GM18870 (cell line): ENCODE results near the gene TMEM244.
"Not testable (repeated sequence)": the region's sequence is repeated elsewhere in the genome, so short reads cannot be mapped to it uniquely, and the experiment has no call there.

ENCODE experiments used
- ATAC-seq: cut with Tn5 transposase; IDR thresholded peaks from one replicate; pipeline ENCODE4 v1.9.1; 2021; ENCODE audit warnings: moderate library complexity; ENCODE audit not compliant: unreplicated experiment

Gene TMEM244

GRCh38 chr6:129817332-129817731 is 43.8 kb downstream of the TMEM244 start:
- no peak for ATAC-seq

DNA sequence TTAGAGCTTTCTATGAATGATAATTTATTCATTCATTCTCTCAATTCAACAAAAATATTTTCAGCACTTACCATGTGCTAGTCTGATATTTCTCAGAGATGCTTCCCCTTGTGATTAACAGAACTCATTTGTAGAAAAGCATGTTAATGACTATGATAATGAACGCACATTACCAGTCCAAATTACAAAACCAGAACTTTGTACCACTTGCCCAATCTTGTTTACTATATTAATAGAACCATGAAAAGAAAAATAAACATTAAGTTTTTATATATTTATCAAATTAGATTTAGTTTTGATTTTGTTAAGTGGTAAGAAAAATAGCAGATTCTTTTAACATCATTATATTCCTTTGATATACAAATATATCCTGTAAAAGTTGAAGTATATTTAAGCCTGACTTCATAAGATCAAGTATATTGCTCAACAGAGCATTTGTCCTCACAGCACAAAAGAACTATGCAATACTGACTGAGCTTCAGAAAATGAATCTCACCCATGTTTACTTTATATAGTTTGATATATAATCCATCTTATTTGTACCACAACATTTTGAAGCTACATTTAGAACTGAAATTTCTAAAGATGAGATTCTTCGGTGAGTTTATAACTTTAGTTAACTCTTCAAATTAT is 48.9 kb downstream of the TMEM244 start:
- no peak for ATAC-seq

DNA sequence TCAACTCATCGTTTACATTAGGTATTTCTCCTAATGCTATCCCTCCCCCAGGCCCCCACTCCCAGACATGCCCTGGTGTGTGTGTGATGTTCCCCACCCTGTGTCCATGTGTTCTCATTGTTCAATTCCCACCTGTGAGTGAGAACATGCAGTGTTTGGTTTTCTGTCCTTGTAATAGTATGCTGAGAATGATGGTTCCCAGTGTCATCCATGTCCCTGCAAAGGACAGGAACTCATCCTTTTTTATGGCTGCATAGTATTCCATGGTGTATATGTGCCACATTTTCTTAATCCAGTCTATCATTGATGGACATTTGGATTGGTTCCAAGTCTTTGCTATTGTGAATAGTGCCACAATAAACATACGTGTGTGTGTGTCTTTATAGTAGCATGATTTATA is 54.0 kb downstream of the TMEM244 start:
- not testable (repeated sequence) for ATAC-seq

DNA sequence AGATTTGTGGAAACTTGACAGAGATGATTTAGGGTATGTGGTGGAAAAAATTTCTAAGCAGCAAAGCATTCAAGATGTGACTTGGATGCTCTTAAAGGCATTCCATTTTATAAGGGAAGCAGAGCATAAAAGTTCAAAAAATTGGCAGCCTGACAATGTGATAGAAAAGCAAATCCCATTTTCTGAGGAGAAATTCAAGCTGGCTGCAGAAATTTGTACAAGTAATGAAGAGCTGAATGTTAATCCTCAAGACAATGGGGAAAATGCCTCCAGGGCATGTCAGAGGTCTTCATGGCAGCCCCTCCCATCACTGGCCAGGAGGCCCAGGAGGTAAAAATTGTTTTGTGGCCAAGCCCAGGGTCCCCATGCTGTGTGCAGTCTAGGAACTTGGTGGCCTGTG is 58.2 kb downstream of the TMEM244 start:
- not testable (repeated sequence) for ATAC-seq

DNA sequence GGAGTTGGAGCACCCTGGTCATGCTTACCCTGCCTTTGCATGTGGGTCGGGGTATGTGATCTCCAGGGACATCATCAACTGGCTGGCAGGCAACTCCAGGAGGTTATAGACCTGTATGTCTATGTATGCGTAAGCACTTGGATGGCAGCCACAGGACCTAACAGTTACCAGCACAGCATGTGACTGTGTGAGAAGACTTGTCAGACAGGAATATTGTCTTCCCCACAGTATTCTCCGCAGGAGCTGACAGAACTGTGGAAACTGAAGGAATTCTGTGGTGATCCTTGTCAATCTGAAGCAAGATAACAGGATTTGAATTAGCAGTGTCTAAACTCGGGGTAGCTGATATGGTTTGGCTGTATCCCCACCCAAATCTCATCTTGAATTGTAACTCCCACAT is 59.2 kb downstream of the TMEM244 start:
- ATAC-seq: no peak

DNA sequence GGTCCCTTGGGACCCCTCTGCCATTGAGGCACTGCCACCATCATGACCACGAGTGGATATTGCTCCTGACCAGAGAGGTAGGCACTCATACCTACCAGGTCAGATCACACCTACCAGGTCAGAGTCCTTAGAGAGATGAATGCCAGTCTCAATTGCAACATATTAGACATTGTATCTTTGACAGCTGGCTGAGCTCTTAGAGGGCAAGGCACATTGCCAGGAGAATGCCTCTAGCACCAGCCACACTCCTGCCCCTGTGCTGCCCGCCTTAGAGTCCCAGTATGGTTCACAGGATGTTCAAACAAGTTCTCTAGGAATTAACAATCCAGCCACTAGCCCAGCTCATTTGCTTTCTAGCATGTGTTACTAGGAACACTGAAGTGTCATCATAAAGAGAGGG is 65.9 kb downstream of the TMEM244 start:
- no peak for ATAC-seq

- ATAC-seq: no peak
Measured at GRCh38 chr6:129793447-129793846, 67.7 kb downstream of the TMEM244 start.

GRCh38 chr6:129792049-129792448 is 69.1 kb downstream of the TMEM244 start:
- ATAC-seq: no peak

- ATAC-seq: no peak
Measured at GRCh38 chr6:129790785-129791184, 70.3 kb downstream of the TMEM244 start.

DNA sequence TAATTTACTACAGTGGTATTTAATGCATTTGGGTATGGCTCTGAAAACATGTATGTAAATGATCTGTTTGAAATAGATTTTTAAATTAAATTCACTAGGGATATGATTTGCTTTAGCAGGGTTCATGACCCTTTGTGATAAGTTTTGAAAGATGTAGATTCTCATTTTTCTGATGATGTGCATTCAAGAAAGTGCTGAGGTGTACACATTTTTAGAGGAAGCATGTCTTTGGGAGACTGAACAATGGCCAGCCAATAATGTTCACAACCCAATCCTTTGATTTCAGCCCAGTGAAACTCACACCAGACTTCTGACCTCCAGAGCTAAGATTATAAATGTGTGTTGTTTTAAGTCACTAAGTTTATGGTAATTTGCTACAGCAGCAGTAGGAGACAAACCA is 71.1 kb downstream of the TMEM244 start:
- no peak for ATAC-seq

DNA sequence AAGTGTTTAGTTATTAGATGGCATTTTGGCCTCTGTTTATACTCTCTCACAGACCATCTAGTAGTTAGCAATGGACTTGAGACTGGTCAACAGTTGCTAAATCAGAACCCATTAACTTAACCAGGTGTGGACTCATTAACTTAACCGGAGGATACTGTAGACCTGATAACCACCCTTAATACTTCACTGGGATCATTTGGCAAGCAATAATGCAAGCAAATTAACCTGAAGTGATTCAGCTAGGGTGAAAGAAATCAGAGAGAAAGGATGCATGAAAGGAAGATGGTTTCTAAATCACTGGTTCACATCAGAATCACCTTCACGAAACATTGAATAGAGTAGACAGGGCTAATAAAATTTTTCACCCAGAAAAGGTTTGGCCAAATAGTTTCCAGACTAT is 73.3 kb downstream of the TMEM244 start:
- ATAC-seq: no peak

GRCh38 chr6:129786548-129786947 is 74.6 kb downstream of the TMEM244 start:
- no peak for ATAC-seq

DNA sequence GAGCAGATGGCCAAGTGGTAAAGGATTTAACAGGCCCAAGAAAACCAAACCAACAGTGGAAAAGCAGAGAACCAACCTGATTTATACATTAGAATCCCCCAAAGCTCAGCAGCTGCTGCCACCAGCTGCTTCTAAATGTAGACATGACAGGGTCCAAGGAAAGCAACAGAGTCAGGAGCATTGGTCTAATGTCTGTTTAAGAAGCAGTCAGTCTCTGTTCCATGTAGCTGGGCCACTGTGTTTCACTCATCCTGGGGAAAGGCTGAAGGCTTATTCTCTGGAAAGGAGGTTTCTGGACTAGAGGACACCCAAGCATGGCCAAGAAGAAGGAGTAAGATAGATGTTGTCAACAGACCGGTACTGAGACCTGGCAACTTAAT is 75.4 kb downstream of the TMEM244 start:
- no peak for ATAC-seq

DNA sequence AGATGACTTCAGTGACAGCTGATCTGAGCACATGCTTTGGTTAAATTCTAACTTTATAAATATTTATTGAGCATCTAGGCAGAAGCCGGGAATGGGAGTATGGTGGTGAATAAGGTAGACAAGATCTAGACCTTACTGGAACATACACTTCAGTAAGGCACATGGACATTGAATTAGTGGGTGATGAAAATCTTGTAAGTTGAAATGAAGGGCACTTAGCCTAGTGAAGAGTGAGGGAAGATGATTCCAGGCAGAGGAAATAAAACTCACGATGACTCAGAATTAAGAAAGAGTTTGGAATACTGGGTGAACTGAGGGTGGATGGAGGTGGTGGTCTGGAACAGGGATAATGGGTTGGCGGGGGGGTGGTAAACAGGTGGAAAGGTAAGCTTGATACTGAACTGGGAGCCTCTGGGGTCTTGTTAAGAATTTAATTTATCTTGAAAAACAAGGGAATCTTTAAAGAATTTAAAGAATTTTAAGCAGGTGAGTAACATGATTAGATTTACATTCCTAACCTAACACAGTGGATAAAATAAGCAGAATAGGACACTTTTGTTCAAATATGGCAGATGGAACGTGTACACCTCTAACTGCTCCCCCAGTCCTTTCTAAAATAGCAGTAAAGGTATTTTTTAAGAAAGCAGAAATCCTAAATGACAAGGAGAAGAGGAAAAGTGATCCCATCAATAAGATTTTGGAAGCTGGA is 75.9 kb downstream of the TMEM244 start:
- no peak for ATAC-seq
